Measurements from ENCODE around the gene SSR1. TPM values are rescaled to one million over a fixed set of nuclear protein-coding genes. Genes with fewer than 3 reads are reported as not detected.

SSR1 gene
- total RNA-seq, 2 experiments from 2014 or later, result 49.6 to 55.1 TPM

- H3K4me3 ChIP-seq (ENCODE audit: low read length), result no peak overlapping the region
- H3K4me1 Mint-ChIP-seq (ENCODE audit: low read depth), result peaks cover 58% of the 10 kb centered on the region
Observed at GRCh38 chr6:7304821-7305220, 8.2 kb downstream of the SSR1 start.

GRCh38 chr6:7301702-7302101 lies 11.3 kb downstream of the SSR1 start:
- intact Hi-C loops (cut with DNase I, micrococcal nuclease), result no loop called here
- Mint-ChIP-seq H3K4me3 (no peak overlapping the region), H3K4me1 (ENCODE audit: low read depth) (peaks cover 29% of the 10 kb centered on the region), H3K9me3 (no peaks in the 10 kb centered on the region), H3K36me3 (ENCODE audit: low read depth) (peaks cover 93% of the 10 kb centered on the region), H3K27ac (no peak overlapping the region), H3K27me3 (no peaks in the 10 kb centered on the region)
- POLR2A ChIA-PET, result no interaction called here
- DNase-seq (no peak), ATAC-seq (ENCODE audit: poor library complexity) (no peak)
- Histone ChIP-seq H3K9me3 (ENCODE audit: control insufficient read depth in 1 of 2, insufficient read depth in 1 of 2, low read length in 2 of 2) (no peaks in the 10 kb centered on the region), H3K4me1 (ENCODE audit: insufficient read depth, low read length) (no peaks in the 10 kb centered on the region), H3K27ac (ENCODE audit: low read depth in 1 of 2, low read length in 2 of 2) (no peak overlapping the region), H3K36me3 (ENCODE audit: insufficient read depth, low read length) (peaks cover 94% of the 10 kb centered on the region), H3K27me3 (ENCODE audit: control insufficient read depth in 1 of 2, insufficient read depth in 2 of 2, low read length in 2 of 2) (no peaks in the 10 kb centered on the region), H3K4me3 (ENCODE audit: low read length) (no peak overlapping the region)
- no peak for TF ChIP-seq CTCF (IDR thresholded peaks at IDR 0.05)
- CTCF ChIA-PET, result no interaction called here

More at GRCh38 chr6:7304821-7305220, 8.2 kb downstream of the SSR1 start:
- Histone ChIP-seq H3K36me3 (ENCODE audit: insufficient read depth, low read length) (peaks cover 92% of the 10 kb centered on the region), H3K4me1 (ENCODE audit: insufficient read depth, low read length) (peaks cover 5% of the 10 kb centered on the region), H3K27me3 (ENCODE audit: control insufficient read depth in 1 of 2, insufficient read depth in 2 of 2, low read length in 2 of 2) (no peaks in the 10 kb centered on the region), H3K27ac (ENCODE audit: low read depth in 1 of 2, low read length in 2 of 2) (no peak overlapping the region), H3K9me3 (ENCODE audit: control insufficient read depth in 1 of 2, insufficient read depth in 1 of 2, low read length in 2 of 2) (no peaks in the 10 kb centered on the region)
- DNase-seq (no peak), ATAC-seq (ENCODE audit: poor library complexity) (no peak)
- Mint-ChIP-seq H3K27ac (peak overlapping the region; percentile 59), H3K36me3 (ENCODE audit: low read depth) (peaks cover 96% of the 10 kb centered on the region), H3K9me3 (no peaks in the 10 kb centered on the region), H3K4me3 (no peak overlapping the region), H3K27me3 (no peaks in the 10 kb centered on the region)
- no peak for TF ChIP-seq CTCF (IDR thresholded peaks at IDR 0.05)
- intact Hi-C loops (cut with DNase I, micrococcal nuclease), result no loop called here
- CTCF ChIA-PET, result no interaction called here
- POLR2A ChIA-PET, result no interaction called here

GRCh38 chr6:7300926-7301325 lies 12.1 kb downstream of the SSR1 start:
- ChIA-PET POLR2A (no interaction called here), CTCF (interaction anchor here (0.7 kb wide), 1 partner anchor 91 kb away, joined by 3 read pairs; no protein-coding TSS in a partner anchor)
- Mint-ChIP-seq H3K36me3 (ENCODE audit: low read depth) (peaks cover 96% of the 10 kb centered on the region), H3K27ac (no peak overlapping the region), H3K4me1 (ENCODE audit: low read depth) (peaks cover 28% of the 10 kb centered on the region), H3K4me3 (no peak overlapping the region), H3K27me3 (no peaks in the 10 kb centered on the region), H3K9me3 (no peaks in the 10 kb centered on the region)
- ATAC-seq (ENCODE audit: poor library complexity) (no peak), DNase-seq (no peak)
- H3K9me3 ChIP-seq (ENCODE audit: control insufficient read depth in 1 of 2, insufficient read depth in 1 of 2, low read length in 2 of 2), result no peaks in the 10 kb centered on the region
- intact Hi-C loops (cut with DNase I, micrococcal nuclease), result no loop called here
- H3K27me3 ChIP-seq (ENCODE audit: control insufficient read depth in 1 of 2, insufficient read depth in 2 of 2, low read length in 2 of 2), result no peaks in the 10 kb centered on the region
- H3K27ac ChIP-seq (ENCODE audit: low read depth in 1 of 2, low read length in 2 of 2), result no peak overlapping the region
- peaks cover 98% of the 10 kb centered on the region for H3K36me3 ChIP-seq (ENCODE audit: insufficient read depth, low read length)
- TF ChIP-seq CTCF (IDR thresholded peaks at IDR 0.05), result no peak
- no peaks in the 10 kb centered on the region for H3K4me1 ChIP-seq (ENCODE audit: insufficient read depth, low read length)
- H3K4me3 ChIP-seq (ENCODE audit: low read length), result no peak overlapping the region

Measured in CD4-positive, alpha-beta T cell (primary cell).